ES-I3 (cell line): ENCODE data around the gene LTF.

ENCODE experiments used
- H3K36me3 ChIP-seq: 2 replicates; pipeline ENCODE4 v1.6.1; 2013; ENCODE audit warnings: mild to moderate bottlenecking, low read length, control low read depth, moderate library complexity; ENCODE audit not compliant: insufficient read depth
- H3K4me1 ChIP-seq: 2 replicates; pipeline ENCODE4 v1.6.1; 2013; ENCODE audit warnings: mild to moderate bottlenecking, control low read depth, low read length; ENCODE audit not compliant: insufficient read depth
- H3K9ac ChIP-seq: 2 replicates; pipeline ENCODE4 v1.6.1; 2013; ENCODE audit warnings: low read depth, mild to moderate bottlenecking, low read length, moderate library complexity
- H3K9me3 ChIP-seq: 2 replicates; pipeline ENCODE4 v1.6.1; 2013; ENCODE audit warnings: mild to moderate bottlenecking, low read length, moderate library complexity; ENCODE audit not compliant: control insufficient read depth, insufficient read depth

Gene LTF

GRCh38 chr3:46468753-46469600 is 4.3 kb upstream of the LTF start:
- H3K4me1 ChIP-seq = peaks cover 3% of the 10 kb centered on the region; the same call in 1 of the 2 replicates
- no peaks in the 10 kb centered on the region for H3K36me3 ChIP-seq
- no peak overlapping the region for H3K9ac ChIP-seq
- no peaks in the 10 kb centered on the region for H3K9me3 ChIP-seq

- no peaks in the 10 kb centered on the region for H3K36me3 ChIP-seq
- H3K4me1 ChIP-seq = peaks cover 3% of the 10 kb centered on the region; the same call in 1 of the 2 replicates
- no peak overlapping the region for H3K9ac ChIP-seq
- H3K9me3 ChIP-seq = no peaks in the 10 kb centered on the region
Observed at GRCh38 chr3:46467562-46467961, 2.9 kb upstream of the LTF start.

- H3K4me1 ChIP-seq = peaks cover 3% of the 10 kb centered on the region; the same call in 1 of the 2 replicates
- no peaks in the 10 kb centered on the region for H3K9me3 ChIP-seq
- no peak overlapping the region for H3K9ac ChIP-seq
- no peaks in the 10 kb centered on the region for H3K36me3 ChIP-seq
Observed at GRCh38 chr3:46466871-46467403, 2.2 kb upstream of the LTF start.

GRCh38 chr3:46466273-46466672 is 1.6 kb upstream of the LTF start:
- Histone ChIP-seq H3K9me3 (no peaks in the 10 kb centered on the region), H3K9ac (no peak overlapping the region), H3K36me3 (no peaks in the 10 kb centered on the region), H3K4me1 (peaks cover 3% of the 10 kb centered on the region; the same call in 1 of the 2 replicates)

- Histone ChIP-seq H3K4me1 (peaks cover 3% of the 10 kb centered on the region; the same call in 1 of the 2 replicates), H3K9ac (no peak overlapping the region), H3K9me3 (no peaks in the 10 kb centered on the region), H3K36me3 (no peaks in the 10 kb centered on the region)
Observed at GRCh38 chr3:46465196-46465520, 453 bp upstream of the LTF start.

GRCh38 chr3:46463868-46464241 is 850 bp downstream of the LTF start:
- Histone ChIP-seq H3K9ac (no peak overlapping the region), H3K9me3 (no peaks in the 10 kb centered on the region), H3K4me1 (peaks cover 3% of the 10 kb centered on the region; the same call in 1 of the 2 replicates), H3K36me3 (no peaks in the 10 kb centered on the region)

GRCh38 chr3:46463120-46463867 is 1.4 kb downstream of the LTF start:
- Histone ChIP-seq H3K36me3 (no peaks in the 10 kb centered on the region), H3K9me3 (no peaks in the 10 kb centered on the region), H3K4me1 (peaks cover 3% of the 10 kb centered on the region; the same call in 1 of the 2 replicates), H3K9ac (no peak overlapping the region)

GRCh38 chr3:46462511-46462910 is 2.2 kb downstream of the LTF start:
- no peaks in the 10 kb centered on the region for H3K36me3 ChIP-seq
- no peak overlapping the region for H3K9ac ChIP-seq
- H3K9me3 ChIP-seq = no peaks in the 10 kb centered on the region
- H3K4me1 ChIP-seq = peaks cover 3% of the 10 kb centered on the region; the same call in 1 of the 2 replicates

GRCh38 chr3:46462111-46462510 is 2.6 kb downstream of the LTF start:
- Histone ChIP-seq H3K4me1 (peaks cover 3% of the 10 kb centered on the region; the same call in 1 of the 2 replicates), H3K36me3 (no peaks in the 10 kb centered on the region), H3K9me3 (no peaks in the 10 kb centered on the region), H3K9ac (no peak overlapping the region)

- H3K9ac ChIP-seq = no peak overlapping the region
- no peaks in the 10 kb centered on the region for H3K36me3 ChIP-seq
- H3K4me1 ChIP-seq = peaks cover 2% of the 10 kb centered on the region; the same call in 1 of the 2 replicates
- H3K9me3 ChIP-seq = no peaks in the 10 kb centered on the region
Observed at GRCh38 chr3:46460051-46460450, 4.7 kb downstream of the LTF start.

GRCh38 chr3:46456118-46456517 is 8.6 kb downstream of the LTF start:
- H3K4me1 ChIP-seq = no peaks in the 10 kb centered on the region
- no peaks in the 10 kb centered on the region for H3K9me3 ChIP-seq
- H3K36me3 ChIP-seq = no peaks in the 10 kb centered on the region
- no peak overlapping the region for H3K9ac ChIP-seq

GRCh38 chr3:46455231-46456115 is 9.2 kb downstream of the LTF start:
- Histone ChIP-seq H3K9ac (no peak overlapping the region), H3K9me3 (no peaks in the 10 kb centered on the region), H3K4me1 (no peaks in the 10 kb centered on the region), H3K36me3 (no peaks in the 10 kb centered on the region)

GRCh38 chr3:46454606-46455005 is 10.1 kb downstream of the LTF start:
- Histone ChIP-seq H3K9me3 (no peaks in the 10 kb centered on the region), H3K4me1 (no peaks in the 10 kb centered on the region), H3K36me3 (no peaks in the 10 kb centered on the region), H3K9ac (no peak overlapping the region)

- H3K36me3 ChIP-seq = no peaks in the 10 kb centered on the region
- H3K9ac ChIP-seq = no peak overlapping the region
Observed at GRCh38 chr3:46454209-46454595, 10.5 kb downstream of the LTF start.

More at GRCh38 chr3:46454209-46454595, 10.5 kb downstream of the LTF start:
- H3K9me3 ChIP-seq = no peaks in the 10 kb centered on the region
- H3K4me1 ChIP-seq = no peaks in the 10 kb centered on the region
